ENCODE results near the gene DCANP1. TPM values are rescaled to one million over a fixed set of nuclear protein-coding genes. Genes with fewer than 3 reads are reported as not detected.
A peak's percentile ranks its signal among the peaks of the same experiment; 100 is the strongest.

The DCANP1 gene
- total RNA-seq, 1 experiment from 2014 or later: not detected

DNA sequence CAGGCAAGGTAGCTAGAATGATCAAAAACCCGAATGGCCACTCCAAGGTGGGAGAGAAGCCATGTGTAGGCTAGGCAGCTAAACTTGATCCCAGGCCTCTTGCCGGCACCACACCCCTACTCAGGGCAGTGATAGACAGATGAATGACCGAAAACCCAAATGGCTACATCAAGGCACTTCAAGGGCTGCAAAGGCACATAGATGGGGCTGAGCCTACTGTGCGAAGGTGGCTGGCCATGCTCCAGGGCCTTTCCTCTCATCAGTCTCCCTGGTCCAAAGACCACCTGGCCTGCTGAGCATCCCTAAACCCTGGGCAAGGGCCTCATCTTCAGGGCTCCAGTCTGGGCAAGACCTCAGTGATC lies 8.7 kb upstream of the DCANP1 start:
- peaks cover 9% of the 10 kb centered on the region for H3K27me3 ChIP-seq (ENCODE audit: control insufficient read depth, insufficient read depth, low read length)
- no peak for DNase-seq

DNA sequence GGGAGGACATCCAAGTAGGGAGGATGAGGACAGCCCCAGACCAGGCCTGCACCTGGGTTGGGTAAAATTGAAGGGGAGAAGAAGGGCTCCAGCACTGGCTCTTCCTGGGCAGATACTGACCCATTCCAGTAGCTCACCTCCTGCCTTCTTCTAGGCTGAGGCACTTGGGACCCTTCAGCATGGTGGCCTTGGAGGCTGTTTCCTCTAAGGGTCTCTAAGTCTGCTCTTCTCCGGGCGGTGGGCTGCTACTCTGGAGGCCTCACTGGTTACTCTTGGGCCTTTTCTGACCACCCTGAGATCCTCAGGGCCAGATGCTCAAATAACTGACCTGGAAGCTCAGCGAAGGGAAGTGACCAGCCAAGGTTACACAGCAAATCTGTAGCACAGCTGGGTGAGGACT lies 7.8 kb upstream of the DCANP1 start:
- peaks cover 5% of the 10 kb centered on the region for H3K27me3 ChIP-seq (ENCODE audit: control insufficient read depth, insufficient read depth, low read length)
- no peaks in the 10 kb centered on the region for H3K36me3 ChIP-seq (replicated peaks; ENCODE audit: control insufficient read depth, insufficient read depth, low read length)
- no peak overlapping the region for H3K4me3 ChIP-seq (ENCODE audit: insufficient read depth, low read depth, low read length)
- no peak for DNase-seq

More for the DNA sequence above, 8.7 kb upstream of the DCANP1 start:
- H3K4me3 ChIP-seq (ENCODE audit: insufficient read depth, low read depth, low read length): no peak overlapping the region
- H3K36me3 ChIP-seq (replicated peaks; ENCODE audit: control insufficient read depth, insufficient read depth, low read length): no peaks in the 10 kb centered on the region

DNA sequence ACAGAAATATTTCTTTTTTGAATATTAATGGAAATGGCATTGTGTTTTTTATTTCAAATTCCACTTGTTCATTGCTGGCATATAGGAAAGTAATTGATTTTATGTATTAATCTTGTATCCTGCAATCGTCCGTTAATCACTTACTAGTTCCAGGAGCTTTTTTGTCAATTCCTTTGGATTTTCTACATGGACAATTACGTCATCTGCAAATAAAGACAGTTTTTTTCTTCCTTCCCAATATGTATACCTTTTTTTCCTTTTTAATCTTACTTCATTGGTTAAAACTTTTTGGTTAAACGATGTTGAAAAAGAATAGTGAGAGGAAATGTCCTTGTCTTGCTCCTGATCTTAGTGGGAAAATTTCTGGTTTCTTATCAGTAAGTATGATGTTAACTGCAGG lies 6.5 kb upstream of the DCANP1 start:
- DNase-seq: no peak
- Histone ChIP-seq H3K4me3 (ENCODE audit: insufficient read depth, low read depth, low read length) (no peak overlapping the region), H3K27me3 (ENCODE audit: control insufficient read depth, insufficient read depth, low read length) (peaks cover 2% of the 10 kb centered on the region; the same call in 1 of the 2 replicates), H3K36me3 (replicated peaks; ENCODE audit: control insufficient read depth, insufficient read depth, low read length) (no peaks in the 10 kb centered on the region)

DNA sequence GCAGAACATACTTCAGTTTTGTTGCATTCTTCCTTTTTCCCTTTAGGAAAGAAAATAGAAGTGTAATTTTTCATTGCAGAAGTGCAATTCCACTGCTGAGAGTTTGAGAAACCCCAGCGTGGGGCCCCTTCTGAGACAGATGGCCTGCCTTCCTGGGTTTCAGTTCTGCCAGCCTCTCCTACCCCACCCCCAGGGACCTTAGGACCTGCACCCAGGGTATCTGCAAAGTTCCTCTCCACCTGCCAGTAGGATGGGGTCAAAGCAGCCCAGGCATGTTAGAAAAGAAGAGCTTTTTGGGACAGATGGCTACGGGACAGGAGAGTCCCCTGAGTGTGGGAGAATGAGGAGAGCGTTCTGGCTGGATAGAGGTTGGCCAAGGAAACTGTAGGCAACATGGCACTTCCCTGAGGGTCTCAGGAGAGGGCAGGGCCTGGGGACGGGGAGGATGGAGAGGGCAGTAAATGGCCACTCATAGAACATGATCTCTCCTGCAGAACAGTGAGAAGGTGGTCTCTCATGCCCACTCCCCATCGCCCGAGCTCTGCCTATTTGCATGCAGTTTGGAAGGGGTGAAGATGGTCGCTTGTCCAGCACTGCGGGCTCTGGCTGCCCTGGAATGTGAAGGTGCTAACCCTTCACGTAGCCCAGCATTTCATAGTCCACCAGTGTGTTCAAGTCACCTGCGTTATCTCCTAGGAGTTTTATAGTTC lies 5.3 kb upstream of the DCANP1 start, which contains the start of gene TIFAB:
TSS of gene TIFAB (minus strand) at position 31 of the 710 bp plus-strand sequence. CDS start 2,412 bp downstream, outside the sequence.
- DNase-seq: no peak
- Histone ChIP-seq H3K27me3 (ENCODE audit: control insufficient read depth, insufficient read depth, low read length) (peaks cover 2% of the 10 kb centered on the region; the same call in 1 of the 2 replicates), H3K36me3 (replicated peaks; ENCODE audit: control insufficient read depth, insufficient read depth, low read length) (no peaks in the 10 kb centered on the region), H3K4me3 (ENCODE audit: insufficient read depth, low read depth, low read length) (no peak within 1 kb of the TSS)

DNA sequence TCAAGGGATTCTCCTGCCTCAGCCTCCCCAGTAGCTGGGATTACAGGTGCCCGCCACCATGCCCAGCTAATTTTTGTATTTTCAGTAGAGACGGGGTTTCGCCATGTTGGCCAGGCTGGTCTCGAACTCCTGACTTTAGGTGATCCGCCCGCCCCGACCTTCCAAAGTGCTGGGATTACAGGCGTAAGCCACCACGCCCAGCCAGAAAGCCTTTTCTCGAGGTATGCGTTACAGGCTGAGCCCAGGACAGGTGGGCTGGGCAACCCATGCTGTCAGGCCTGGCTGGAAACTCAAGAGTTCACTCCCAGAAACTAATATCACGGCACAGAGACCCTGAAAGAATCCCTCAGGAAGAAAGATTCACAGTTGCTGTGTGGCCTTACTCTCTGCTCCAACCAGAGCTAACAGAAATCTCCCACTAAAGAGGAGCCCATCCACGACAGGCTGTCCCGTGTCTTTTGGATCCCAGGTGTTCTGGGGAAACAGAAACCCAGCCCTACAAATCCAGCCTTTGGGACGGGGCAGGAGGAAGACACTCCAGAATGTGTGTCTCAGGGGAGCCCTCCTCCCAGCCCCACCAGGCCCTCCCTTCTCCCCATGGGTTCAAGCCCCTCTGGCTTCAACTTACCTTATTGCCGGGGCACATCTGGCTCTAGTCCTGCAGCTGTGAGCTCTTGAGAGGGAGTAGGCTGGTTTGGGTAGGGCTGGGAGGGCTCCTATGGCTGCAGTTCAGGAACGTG lies 4.6 kb upstream of the DCANP1 start:
- no peak overlapping the region for H3K4me3 ChIP-seq (ENCODE audit: insufficient read depth, low read depth, low read length)
- peaks cover 2% of the 10 kb centered on the region; the same call in 1 of the 2 replicates for H3K27me3 ChIP-seq (ENCODE audit: control insufficient read depth, insufficient read depth, low read length)
- DNase-seq: no peak
- no peaks in the 10 kb centered on the region for H3K36me3 ChIP-seq (replicated peaks; ENCODE audit: control insufficient read depth, insufficient read depth, low read length)

DNA sequence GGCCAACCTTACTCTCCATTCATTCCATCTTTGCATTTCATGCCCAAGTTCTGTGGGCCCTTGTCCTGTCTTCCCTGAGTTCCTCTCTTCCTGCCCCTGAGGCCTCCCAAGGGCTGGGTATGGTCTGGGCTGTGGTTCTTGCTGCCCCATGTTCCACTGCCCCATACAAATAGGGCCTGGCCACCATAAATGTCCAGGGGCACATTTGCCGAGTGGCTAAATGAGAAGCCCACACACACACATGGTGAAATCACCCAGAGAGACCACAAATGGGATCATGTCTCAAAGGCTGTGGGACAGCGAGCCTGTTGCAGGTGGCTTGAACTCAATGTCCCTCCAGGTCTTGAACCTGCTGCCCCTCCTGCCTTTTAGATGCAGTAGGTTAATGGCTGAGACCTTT lies 3.8 kb upstream of the DCANP1 start:
- Histone ChIP-seq H3K4me3 (ENCODE audit: insufficient read depth, low read depth, low read length) (no peak overlapping the region), H3K27me3 (ENCODE audit: control insufficient read depth, insufficient read depth, low read length) (peaks cover 2% of the 10 kb centered on the region; the same call in 1 of the 2 replicates), H3K36me3 (replicated peaks; ENCODE audit: control insufficient read depth, insufficient read depth, low read length) (no peaks in the 10 kb centered on the region)
- DNase-seq: no peak

DNA sequence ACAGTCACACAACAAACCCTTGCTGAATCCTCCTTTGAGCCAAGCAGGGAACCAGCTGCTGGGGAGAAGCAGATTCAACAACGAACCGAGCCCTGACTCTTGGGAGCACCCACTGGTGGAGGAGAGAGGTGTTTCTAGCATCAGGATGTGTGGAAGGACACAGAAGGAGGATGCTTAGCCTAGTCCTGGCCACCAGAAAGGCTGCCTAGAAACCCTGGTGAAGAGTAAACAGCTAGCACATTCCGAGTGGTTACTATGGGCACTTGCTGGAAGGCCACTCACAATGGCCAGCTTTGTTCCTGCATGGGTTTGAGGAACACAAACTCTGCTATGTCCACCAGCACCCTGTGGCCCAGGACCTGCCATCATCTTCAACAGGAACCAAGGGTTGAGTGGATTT lies 3.2 kb upstream of the DCANP1 start:
- Histone ChIP-seq H3K4me3 (ENCODE audit: insufficient read depth, low read depth, low read length) (no peak overlapping the region), H3K27me3 (ENCODE audit: control insufficient read depth, insufficient read depth, low read length) (peaks cover 2% of the 10 kb centered on the region; the same call in 1 of the 2 replicates), H3K36me3 (replicated peaks; ENCODE audit: control insufficient read depth, insufficient read depth, low read length) (no peaks in the 10 kb centered on the region)
- no peak for DNase-seq

DNA sequence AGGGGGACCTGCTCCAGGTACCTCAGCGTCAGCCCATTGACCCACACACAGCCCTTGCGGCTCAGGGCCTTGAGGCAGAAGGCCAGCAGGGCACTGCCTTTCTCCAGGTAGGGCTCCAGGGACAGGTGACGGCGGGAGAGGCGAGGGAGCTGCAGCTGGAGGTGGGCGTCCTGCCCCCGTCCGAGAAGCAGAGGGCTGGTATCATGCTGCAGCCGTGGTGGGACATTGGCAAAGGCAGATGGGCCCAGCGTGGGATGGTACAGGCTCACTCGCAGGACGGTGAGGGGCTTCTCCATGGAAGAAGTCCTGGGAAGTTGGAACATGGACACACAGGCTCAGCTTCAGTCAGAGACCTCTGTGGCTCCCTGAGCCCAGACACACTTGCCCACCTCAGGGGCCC lies 2.5 kb upstream of the DCANP1 start:
- Histone ChIP-seq H3K27me3 (ENCODE audit: control insufficient read depth, insufficient read depth, low read length) (peaks cover 2% of the 10 kb centered on the region; the same call in 1 of the 2 replicates), H3K36me3 (replicated peaks; ENCODE audit: control insufficient read depth, insufficient read depth, low read length) (no peaks in the 10 kb centered on the region), H3K4me3 (ENCODE audit: insufficient read depth, low read depth, low read length) (no peak overlapping the region)
- no peak for DNase-seq

DNA sequence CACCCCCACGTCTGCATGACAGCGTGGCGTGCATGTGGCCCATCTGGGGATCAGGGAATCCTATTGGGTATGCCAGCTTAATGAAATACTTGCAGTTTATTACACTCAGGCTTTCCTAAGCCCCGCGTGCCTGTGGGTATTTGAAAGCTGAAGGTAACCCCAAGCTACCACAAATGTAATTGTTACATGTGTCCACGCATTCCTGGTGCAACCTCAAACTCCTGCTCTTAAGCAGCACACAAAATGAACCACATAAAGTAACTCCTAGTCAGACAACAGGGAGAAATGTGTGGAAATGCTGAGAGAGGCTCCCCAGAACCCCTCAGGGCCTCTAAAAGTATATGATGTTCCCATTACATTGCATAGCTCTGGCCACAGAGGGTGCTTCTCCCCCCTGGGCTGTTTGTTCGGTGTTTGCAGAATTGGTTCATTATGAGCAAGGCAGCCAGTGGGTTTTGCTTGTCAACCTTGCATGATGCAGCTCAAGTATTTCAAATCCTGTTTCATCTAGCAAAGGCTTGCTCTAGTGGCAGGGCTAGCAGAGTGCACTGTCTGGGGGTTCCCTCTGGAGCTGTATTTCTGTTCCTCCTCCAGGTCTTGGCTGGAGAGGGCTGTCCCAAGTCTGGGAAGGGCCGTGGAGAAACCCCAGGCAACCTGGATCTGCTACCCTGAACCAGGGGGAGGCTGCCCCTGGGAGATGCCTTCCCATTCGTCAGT lies 1.8 kb upstream of the DCANP1 start:
- no peak for DNase-seq
- Histone ChIP-seq H3K4me3 (ENCODE audit: insufficient read depth, low read depth, low read length) (no peak overlapping the region), H3K36me3 (replicated peaks; ENCODE audit: control insufficient read depth, insufficient read depth, low read length) (no peaks in the 10 kb centered on the region), H3K27me3 (ENCODE audit: control insufficient read depth, insufficient read depth, low read length) (peaks cover 2% of the 10 kb centered on the region; the same call in 1 of the 2 replicates)

DNA sequence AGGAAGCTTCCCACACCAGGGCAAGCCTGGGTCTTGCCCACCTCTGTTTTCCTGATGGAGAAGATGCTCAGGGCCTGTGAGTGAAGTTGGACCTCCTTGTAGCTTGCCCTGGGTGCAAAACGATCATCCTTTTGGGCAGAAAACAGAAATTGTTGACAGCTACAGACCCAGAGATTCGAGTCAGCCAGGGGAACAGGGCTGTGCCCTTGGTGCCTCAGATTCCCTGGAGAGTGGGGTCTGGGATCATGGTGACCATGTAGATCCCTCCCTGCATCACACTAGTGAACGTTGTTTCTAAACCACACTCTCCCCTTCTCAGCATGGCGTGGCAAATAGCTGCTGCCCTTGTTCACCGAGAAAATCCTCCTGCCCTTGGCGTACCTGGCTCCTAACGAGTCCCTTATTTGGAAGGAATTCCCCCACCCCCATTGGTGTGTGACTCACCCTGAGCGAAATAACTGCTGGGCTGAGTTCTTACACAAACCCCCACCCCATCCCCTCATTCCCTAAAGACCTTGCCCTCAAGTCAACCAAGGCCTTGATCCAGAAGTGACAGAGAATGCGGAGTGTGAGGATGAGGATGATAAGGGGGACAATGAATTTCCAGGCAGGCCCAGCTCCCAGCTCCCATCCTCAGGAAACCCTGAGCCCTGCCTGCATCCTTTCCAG lies 1.1 kb upstream of the DCANP1 start:
- H3K27me3 ChIP-seq (ENCODE audit: control insufficient read depth, insufficient read depth, low read length): peaks cover 2% of the 10 kb centered on the region; the same call in 1 of the 2 replicates
- H3K36me3 ChIP-seq (replicated peaks; ENCODE audit: control insufficient read depth, insufficient read depth, low read length): no peaks in the 10 kb centered on the region
- peak; percentile 67 for DNase-seq
- H3K4me3 ChIP-seq (ENCODE audit: insufficient read depth, low read depth, low read length): no peak overlapping the region

DNA sequence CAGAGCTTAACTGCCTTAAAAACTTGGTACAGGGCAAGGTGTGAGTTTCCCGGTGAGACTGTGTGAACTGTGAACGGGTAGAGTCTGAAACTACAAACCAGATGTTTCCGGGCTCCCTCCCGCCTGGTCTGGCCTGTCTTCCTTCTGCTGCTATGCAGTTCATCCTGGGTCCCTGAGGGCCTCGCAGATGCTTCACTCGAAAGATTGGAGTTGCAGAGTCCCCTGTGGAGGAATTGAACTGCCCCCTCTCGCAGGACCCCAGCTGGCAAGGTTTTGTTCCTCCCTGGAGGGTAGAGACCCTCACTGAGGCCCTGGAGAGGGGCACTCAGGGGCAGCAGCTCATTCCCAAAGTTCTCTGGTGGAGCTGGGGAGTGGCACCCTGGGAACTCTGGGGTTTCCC lies 533 bp downstream of the DCANP1 start:
- Histone ChIP-seq H3K27me3 (ENCODE audit: control insufficient read depth, insufficient read depth, low read length) (peaks cover 2% of the 10 kb centered on the region; the same call in 1 of the 2 replicates), H3K4me3 (ENCODE audit: insufficient read depth, low read depth, low read length) (no peak overlapping the region), H3K36me3 (replicated peaks; ENCODE audit: control insufficient read depth, insufficient read depth, low read length) (no peaks in the 10 kb centered on the region)
- no peak for DNase-seq

DNA sequence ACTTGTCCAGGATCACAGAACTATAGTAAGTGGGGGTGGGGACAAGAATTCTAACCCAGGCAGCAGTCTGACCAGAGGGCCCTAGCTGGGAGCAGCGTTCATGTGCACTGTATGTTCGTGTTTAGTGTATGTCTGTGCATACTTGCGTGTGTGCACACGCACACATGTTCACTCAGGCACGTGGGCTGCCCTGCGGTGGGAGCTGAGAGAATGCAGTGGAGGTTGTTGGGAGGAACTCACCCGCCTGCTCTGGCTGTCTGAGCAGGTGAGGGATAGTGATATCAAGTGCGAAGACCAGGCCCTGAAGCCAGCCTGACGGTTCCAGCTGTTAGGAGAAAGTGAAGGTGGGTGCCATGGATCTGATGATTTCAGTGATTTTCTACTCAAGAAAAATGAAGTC lies 942 bp downstream of the DCANP1 start:
- DNase-seq: no peak
- no peak overlapping the region for H3K4me3 ChIP-seq (ENCODE audit: insufficient read depth, low read depth, low read length)
- H3K27me3 ChIP-seq (ENCODE audit: control insufficient read depth, insufficient read depth, low read length): peaks cover 2% of the 10 kb centered on the region; the same call in 1 of the 2 replicates
- H3K36me3 ChIP-seq (replicated peaks; ENCODE audit: control insufficient read depth, insufficient read depth, low read length): no peaks in the 10 kb centered on the region

DNA sequence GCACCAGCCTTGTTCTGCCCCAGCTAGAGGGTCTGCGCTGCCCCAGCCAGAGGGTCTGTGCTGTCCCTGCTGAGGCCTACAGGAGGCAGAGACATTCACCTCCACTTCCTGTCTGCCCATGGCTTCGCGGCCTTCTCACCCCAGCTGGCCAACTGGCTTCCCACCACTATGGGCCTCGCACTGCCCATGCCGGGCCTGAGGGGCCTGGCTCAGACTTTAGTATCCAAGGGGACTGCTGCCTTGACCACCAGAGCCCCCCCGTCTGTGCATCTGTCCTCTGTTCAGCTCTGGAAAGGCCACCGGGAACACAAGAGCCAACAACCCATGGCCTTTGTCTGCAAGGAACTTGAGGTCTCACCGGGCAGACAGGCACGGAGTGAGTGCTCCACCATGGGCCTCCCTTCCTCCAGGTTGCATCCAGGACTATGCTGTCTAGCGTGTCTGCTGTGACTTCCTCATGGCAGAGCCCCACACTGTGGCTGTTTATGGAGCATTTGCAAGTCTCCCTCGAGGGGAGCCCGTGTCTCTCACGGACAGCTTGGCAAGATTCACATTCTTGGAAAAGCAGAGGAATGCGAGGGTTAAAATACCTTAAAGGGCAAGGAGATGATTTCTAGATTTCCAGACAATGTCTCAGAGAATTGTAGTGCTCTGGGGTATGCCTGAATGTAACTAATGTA lies 1.7 kb downstream of the DCANP1 start:
- no peaks in the 10 kb centered on the region for H3K36me3 ChIP-seq (replicated peaks; ENCODE audit: control insufficient read depth, insufficient read depth, low read length)
- DNase-seq: no peak
- peaks cover 2% of the 10 kb centered on the region; the same call in 1 of the 2 replicates for H3K27me3 ChIP-seq (ENCODE audit: control insufficient read depth, insufficient read depth, low read length)
- H3K4me3 ChIP-seq (ENCODE audit: insufficient read depth, low read depth, low read length): no peak overlapping the region

DNA sequence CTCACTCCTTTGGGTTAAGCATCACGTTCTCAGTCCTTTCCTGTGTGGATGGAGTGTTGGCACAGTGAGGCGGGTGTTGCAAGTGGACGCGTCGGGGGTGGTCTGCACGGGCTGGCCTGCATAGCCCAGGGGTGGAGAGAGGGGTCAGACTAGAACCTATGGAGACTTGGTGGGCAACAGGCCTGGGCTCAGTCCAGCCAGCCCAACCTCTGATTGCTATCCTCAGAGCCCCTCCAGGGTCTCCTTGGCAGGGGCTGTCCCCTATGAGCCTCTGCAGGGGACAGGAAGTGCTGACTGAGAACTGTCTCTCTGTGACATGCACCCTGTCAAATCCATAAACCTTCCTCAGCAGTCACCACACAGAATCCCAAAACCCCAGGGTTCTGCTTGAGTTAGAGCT lies 2.3 kb downstream of the DCANP1 start:
- no peaks in the 10 kb centered on the region; the same call in 1 of the 2 replicates for H3K27me3 ChIP-seq (ENCODE audit: control insufficient read depth, insufficient read depth, low read length)
- DNase-seq: no peak
- H3K4me3 ChIP-seq (ENCODE audit: insufficient read depth, low read depth, low read length): no peak overlapping the region
- no peaks in the 10 kb centered on the region for H3K36me3 ChIP-seq (replicated peaks; ENCODE audit: control insufficient read depth, insufficient read depth, low read length)

Data from H7 (cell line).